Pancreas (tissue), 10 donors: Measurements from ENCODE around the gene TMPRSS4. TPM values are rescaled to one million over a fixed set of nuclear protein-coding genes. Genes with fewer than 3 reads are reported as not detected.
A peak's percentile ranks its signal among the peaks of the same experiment; 100 is the strongest.

Source experiments
- ATAC-seq, 4 donors: fragments of 200-7000 bp; cut with Tn5 transposase; one replicate each; pipeline versions ENCODE4 v1.8.0 to v1.9.1; 2020; ENCODE audit warnings: mild to moderate bottlenecking in 4 of 4, moderate library complexity in 4 of 4
- DNase-seq, 6 donors: peaks; one replicate each; pipeline ENCODE4 v3.0.0-alpha.2; 2020
- FAIRE-seq: peaks from 2 replicates; lab custom pipeline; 2012; peaks lifted over from hg19 to GRCh38; lab: Jason Lieb, UNC
- H3K27ac ChIP-seq, 4 donors: fragments of 200-600 bp; sonication (generic); 1 replicate in 3 of 4; 2 replicates in 1 of 4; pipeline versions ENCODE4 v1.5.0 to v1.8.0; 2020
- H3K27me3 ChIP-seq, 4 donors: fragments of 200-600 bp; one replicate each; pipeline ENCODE4 v1.8.0; 2021
- H3K36me3 ChIP-seq, 3 donors: fragments of 200-600 bp; sonication (generic) in 1 of 3; one replicate each; pipeline versions ENCODE4 v1.5.0 to v1.8.0; 2020 to 2021
- H3K4me1 ChIP-seq, 3 donors: fragments of 200-600 bp; one replicate each; pipeline ENCODE4 v1.8.0; 2021
- H3K4me3 ChIP-seq, 4 donors: fragments of 200-600 bp; sonication (generic) in 2 of 4; one replicate each; pipeline versions ENCODE4 v1.5.0 to v1.8.0; 2020 to 2021
- H3K9me3 ChIP-seq, 4 donors: fragments of 200-600 bp; one replicate each; pipeline ENCODE4 v1.8.0; 2021
- WGBS, 2 donors: extraction: QIAGEN DNeasy Blood & Tissue Kit; methylation state at CpG; one replicate each; pipeline ENCODE4 v1.1.7; 2013; 5-methylcytosine and 5-hydroxymethylcytosine counted together
- intact Hi-C, 3 donors: fragments of 100-400 bp; cut with DNase I; formaldehyde crosslinking; loops; one replicate each; pipeline versions ENCODE4 v1.11.1 to v1.14.2; 2022
- polyA plus RNA-seq, 2 donors: library from polyadenylated mRNA; stranded (reverse); fragments of 200-250 nt; gene quantifications; one replicate each; pipeline ENCODE4 v1.2.3, GENCODE V29; 2013
- total RNA-seq, 6 donors: library from RNA; stranded (reverse); fragmentation: NEBNext Ultra II Directional in 4 of 6; extraction: Animal tissue kit (Norgen Biotek cat#: 25700) in 4 of 6; gene quantifications; one replicate each; pipeline versions ENCODE4 v1.2.1 to v1.2.4, GENCODE V29; 2021 to 2023
- TF ChIP-seq, protein P1 (sequence below), 4 donors: fragments of 200-600 bp; sonication (generic) in 3 of 4; IDR thresholded peaks; one replicate each; pipeline versions ENCODE4 v1.5.0 to v1.8.0; 2021; ENCODE audit warnings: antibody characterized with exemption in 4 of 4
- donor health status: healthy with polysubstance abuse.
- donor health status: DM: no; HTN: no; CAD: no; lungs with moderate emphysema.
- donor health status: DM: no; HTN: no; CAD: no.
- donor health status: control.
- donor health status: control.
- donor health status: Bipolar disorder and iron deficiency.
- donor health status: DM: yes; HTN: yes; CAD: no.
- donor health status: DM: no; HTN: no; CAD: no.
- donor health status: DM: no; HTN: no; CAD: no.
- donor health status: DM: yes; HTN: yes; CAD: no.

The TMPRSS4 gene
- total and polyA plus RNA-seq, 8 donors: 0.15 to 2.2 (median 0.41) TPM; not detected in 3

DNA sequence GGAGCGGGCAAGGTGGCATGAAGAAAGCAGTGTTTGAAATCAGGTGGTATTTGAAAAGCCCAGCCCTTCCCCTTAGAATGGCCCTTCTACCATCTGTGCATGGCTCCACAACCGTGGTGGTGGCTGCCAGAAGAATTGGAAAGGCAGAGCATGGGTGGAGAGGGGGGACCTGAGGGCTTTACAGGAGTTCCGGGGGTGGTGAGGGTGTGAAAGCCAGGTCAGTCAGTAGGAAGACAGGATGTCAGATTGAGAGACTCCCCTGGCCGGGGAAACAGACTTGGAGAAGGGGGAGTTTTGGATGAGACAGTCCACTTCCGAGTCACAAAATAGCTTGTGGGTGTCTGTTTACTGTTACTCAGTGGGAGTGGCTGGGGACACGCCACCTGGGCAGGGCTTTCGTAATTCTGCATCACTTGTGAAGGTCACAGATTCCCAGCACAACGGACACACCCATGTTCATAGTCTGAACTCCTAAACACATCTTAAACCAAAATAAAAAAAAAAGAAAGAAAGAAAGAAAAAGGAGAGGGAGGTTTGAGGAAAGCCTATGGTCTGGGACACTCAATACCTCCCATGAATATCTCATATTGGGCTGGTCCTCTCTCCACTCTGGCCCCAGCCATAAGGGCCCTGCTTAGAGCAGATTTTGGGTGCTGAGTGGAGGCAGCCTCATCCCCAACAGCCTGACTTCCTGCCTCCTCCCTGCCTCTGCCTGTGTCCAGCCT lies 34.3 kb downstream of the TMPRSS4 start:
- Histone ChIP-seq H3K27me3 (no peaks in the 10 kb centered on the region), H3K36me3 (no peaks in the 10 kb centered on the region), H3K9me3 (no peaks in the 10 kb centered on the region), H3K27ac (no peak overlapping the region), H3K4me1 (no peaks in the 10 kb centered on the region), H3K4me3 (no peak overlapping the region)
- TF ChIP-seq, protein P1, sequence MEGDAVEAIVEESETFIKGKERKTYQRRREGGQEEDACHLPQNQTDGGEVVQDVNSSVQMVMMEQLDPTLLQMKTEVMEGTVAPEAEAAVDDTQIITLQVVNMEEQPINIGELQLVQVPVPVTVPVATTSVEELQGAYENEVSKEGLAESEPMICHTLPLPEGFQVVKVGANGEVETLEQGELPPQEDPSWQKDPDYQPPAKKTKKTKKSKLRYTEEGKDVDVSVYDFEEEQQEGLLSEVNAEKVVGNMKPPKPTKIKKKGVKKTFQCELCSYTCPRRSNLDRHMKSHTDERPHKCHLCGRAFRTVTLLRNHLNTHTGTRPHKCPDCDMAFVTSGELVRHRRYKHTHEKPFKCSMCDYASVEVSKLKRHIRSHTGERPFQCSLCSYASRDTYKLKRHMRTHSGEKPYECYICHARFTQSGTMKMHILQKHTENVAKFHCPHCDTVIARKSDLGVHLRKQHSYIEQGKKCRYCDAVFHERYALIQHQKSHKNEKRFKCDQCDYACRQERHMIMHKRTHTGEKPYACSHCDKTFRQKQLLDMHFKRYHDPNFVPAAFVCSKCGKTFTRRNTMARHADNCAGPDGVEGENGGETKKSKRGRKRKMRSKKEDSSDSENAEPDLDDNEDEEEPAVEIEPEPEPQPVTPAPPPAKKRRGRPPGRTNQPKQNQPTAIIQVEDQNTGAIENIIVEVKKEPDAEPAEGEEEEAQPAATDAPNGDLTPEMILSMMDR (IDR thresholded peaks at IDR 0.05): no peak
- FAIRE-seq (no peak), ATAC-seq (peak in 1 of 4 donors; percentile 25), DNase-seq (no peak)
- WGBS, 2 donors: 49 to 55% methylated on average over 8 of the region's 8 CpGs
- intact Hi-C loops: no loop called here

DNA sequence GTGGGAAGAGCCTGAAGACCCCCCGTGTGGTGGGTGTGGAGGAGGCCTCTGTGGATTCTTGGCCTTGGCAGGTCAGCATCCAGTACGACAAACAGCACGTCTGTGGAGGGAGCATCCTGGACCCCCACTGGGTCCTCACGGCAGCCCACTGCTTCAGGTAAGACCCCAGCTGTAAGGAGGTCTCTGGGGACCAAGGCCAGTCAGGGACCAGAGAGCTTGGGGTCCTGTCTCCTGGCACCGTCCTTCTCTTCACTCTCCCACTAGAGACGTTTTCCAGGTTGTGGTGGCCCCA lies 34.8 kb downstream of the TMPRSS4 start:
- Histone ChIP-seq H3K36me3 (no peaks in the 10 kb centered on the region), H3K4me1 (no peaks in the 10 kb centered on the region), H3K4me3 (no peak overlapping the region), H3K27me3 (no peaks in the 10 kb centered on the region), H3K9me3 (no peaks in the 10 kb centered on the region), H3K27ac (no peak overlapping the region)
- ATAC-seq: no peak
- no peak for FAIRE-seq
- WGBS, 2 donors: 76 to 80% methylated on average over 6 of the region's 6 CpGs
- intact Hi-C loops: no loop called here
- TF ChIP-seq, protein P1 (IDR thresholded peaks at IDR 0.05): no peak
- no peak for DNase-seq

DNA sequence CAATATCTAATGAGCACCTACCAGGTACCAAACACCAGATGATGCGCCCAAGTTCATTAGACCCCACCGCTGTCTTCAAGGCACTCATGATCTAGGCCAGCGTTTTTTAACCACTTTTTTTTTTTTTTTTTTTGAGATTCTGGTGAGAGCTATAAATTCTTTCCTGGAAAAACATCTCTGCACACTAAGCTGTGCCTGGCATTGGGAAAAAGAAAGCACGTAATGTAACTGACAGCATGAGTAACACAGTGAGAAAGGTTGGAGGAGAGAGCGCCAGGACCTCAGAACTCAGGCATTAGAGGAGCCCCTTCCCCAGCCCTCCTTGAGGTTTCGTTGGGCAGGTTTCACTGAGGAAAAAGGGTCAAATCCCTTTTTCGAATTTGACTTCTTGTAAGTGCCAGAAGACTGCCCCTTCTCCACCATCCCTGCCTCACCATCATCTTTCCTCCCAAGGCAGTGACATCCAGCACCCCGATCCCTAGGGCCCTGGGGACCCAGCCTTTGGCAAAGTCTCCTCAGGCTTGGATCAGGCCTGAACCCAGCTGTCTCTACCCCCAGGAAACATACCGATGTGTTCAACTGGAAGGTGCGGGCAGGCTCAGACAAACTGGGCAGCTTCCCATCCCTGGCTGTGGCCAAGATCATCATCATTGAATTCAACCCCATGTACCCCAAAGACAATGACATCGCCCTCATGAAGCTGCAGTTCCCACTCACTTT lies 36.0 kb downstream of the TMPRSS4 start:
- H3K27ac ChIP-seq: no peak overlapping the region
- TF ChIP-seq, protein P1 (IDR thresholded peaks at IDR 0.05): no peak
- ATAC-seq (no peak), FAIRE-seq (no peak), DNase-seq (no peak)
- no peaks in the 10 kb centered on the region for H3K4me1 ChIP-seq
- no peaks in the 10 kb centered on the region for H3K36me3 ChIP-seq
- no peaks in the 10 kb centered on the region for H3K9me3 ChIP-seq
- intact Hi-C loops: no loop called here
- 78 to 85% methylated on average over 11 of the region's 11 CpGs for WGBS, 2 donors
- no peaks in the 10 kb centered on the region for H3K27me3 ChIP-seq
- H3K4me3 ChIP-seq: no peak overlapping the region

DNA sequence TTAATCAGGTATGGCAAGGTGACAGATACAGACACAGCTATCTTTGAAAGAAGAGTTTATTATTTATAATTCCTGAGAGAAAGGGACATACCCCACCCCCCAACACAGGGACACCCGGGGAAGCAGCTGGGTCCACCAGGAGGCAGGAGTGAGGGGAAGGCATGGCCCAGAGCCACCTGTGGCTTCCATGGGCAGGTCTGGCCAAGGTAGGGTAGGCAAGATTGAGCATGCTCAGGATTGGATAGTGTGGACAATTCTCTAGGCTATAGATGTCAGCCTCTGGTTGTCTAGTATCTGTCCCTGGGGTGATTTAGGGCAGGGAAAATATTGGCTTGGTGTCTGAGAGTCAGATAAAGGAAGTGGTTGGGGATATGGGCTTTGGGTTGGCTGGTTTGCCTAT lies 37.4 kb downstream of the TMPRSS4 start:
- Histone ChIP-seq H3K4me3 (no peak overlapping the region), H3K27me3 (no peaks in the 10 kb centered on the region), H3K4me1 (no peaks in the 10 kb centered on the region), H3K27ac (no peak overlapping the region), H3K36me3 (no peaks in the 10 kb centered on the region), H3K9me3 (no peaks in the 10 kb centered on the region)
- WGBS, 2 donors: 33 to 39% methylated on average over 1 of the region's 1 CpG
- FAIRE-seq: no peak
- no peak for ATAC-seq
- intact Hi-C loops: no loop called here
- DNase-seq: no peak
- TF ChIP-seq, protein P1 (IDR thresholded peaks at IDR 0.05): no peak

DNA sequence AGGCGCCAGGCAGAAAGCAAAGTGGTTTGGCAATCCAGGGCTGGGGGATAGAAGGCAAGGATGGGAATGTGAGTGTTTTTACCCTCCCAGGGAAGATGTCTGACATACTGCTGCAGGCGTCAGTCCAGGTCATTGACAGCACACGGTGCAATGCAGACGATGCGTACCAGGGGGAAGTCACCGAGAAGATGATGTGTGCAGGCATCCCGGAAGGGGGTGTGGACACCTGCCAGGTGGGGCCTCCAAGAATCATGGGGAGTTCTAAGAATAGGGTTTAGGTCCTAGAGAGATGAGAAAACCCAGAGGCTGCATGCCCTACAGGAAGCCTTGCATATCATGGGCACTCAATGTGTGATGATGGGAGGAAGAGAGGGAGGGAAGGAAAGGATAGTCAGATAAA lies 38.2 kb downstream of the TMPRSS4 start:
- Histone ChIP-seq H3K27ac (no peak overlapping the region), H3K4me1 (no peaks in the 10 kb centered on the region), H3K4me3 (no peak overlapping the region), H3K27me3 (no peaks in the 10 kb centered on the region), H3K9me3 (no peaks in the 10 kb centered on the region), H3K36me3 (no peaks in the 10 kb centered on the region)
- 81 to 91% methylated on average over 7 of the region's 7 CpGs for WGBS, 2 donors
- no peak for FAIRE-seq
- DNase-seq: no peak
- intact Hi-C loops: no loop called here
- TF ChIP-seq, protein P1 (IDR thresholded peaks at IDR 0.05): no peak
- no peak for ATAC-seq
